GM21737 (cell line): ENCODE data around the gene HASPIN.

ENCODE experiments used
- ATAC-seq: cut with Tn5 transposase; IDR thresholded peaks from one replicate; pipeline ENCODE4 v1.9.1; 2021; ENCODE audit warnings: mild to moderate bottlenecking, moderate library complexity; ENCODE audit not compliant: unreplicated experiment

HASPIN gene

DNA sequence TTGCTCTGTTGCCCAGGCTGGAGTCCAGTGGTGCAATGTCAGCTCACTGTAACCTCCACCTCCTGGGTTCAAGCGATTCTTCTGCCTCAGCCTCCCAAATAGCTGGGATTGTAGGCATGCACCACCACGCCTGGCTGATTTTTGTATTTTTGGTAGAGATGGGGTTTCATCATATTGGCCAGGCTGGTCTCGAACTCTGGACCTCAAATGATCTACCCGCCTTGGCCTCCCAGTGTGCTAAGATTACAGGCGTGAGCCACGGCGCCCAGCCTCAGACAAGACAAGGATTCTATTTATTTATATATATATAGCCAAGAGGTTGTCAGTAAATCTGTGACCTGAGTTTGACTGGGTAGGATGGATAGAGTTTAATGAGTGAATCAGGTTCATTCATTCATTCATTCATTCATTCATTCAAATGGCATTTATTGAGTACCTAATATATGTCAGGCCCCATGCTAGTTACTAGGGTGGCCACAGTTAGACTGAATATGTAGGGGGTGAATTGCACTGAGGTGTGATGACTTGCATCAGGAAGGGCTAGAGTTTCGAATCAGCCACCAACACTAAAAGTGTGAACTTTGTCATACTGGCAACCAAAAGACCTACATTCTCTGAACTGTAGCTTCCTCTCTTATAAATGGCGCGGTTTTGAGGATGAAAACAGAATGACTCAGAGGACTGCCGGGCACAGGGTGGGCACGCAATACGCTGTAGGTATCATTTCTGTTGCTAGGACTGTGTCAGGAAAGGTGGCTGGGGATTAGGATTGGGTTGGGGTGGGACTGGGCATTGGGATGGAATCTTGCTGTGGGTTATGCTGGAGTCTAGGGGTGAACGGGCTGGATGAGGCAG lies 39.4 kb downstream of the HASPIN start:
- ATAC-seq, result no peak

DNA sequence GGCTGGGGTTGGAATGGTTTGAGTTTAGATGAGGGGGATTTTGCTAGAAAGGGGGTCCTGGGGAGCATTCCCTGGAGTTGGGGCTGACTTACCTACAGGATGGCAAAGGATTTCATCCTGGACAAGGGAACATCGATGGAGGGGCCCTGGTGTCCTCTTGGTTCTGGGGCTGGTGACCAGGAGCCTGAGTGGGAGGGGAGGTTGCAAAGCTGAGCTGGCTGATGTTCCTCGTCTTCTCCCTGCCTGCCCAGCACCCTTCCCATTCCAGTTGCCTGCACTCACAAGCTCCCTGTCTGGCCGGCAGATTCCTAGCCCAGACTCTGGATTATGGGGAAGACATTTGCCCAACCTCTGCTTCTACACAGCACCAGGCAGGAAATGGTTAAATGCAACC lies 40.1 kb downstream of the HASPIN start:
- no peak for ATAC-seq

GRCh38 chr17:3765981-3766380 lies 42.3 kb downstream of the HASPIN start:
- ATAC-seq, result no peak

DNA sequence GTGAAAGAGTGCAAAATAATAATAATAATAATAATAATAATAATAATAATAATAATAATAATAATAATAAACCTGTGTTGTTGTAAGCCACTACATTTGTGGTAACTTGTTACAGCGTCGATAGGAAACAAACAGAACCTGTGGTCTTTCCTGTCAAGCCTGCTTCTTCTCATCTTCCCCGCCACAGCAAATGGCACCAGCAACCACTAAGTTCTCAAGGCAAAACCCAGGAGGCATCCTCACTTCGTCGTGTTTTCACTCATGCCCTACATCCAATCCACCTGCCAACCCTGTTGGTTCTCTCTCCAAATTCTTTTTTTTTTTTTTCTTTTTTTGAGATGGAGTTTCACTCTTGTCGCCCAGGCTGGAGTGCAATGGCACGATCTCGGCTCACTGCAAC lies 43.1 kb downstream of the HASPIN start:
- ATAC-seq, result no peak

- ATAC-seq, result no peak
Observed at GRCh38 chr17:3768341-3768740, 44.6 kb downstream of the HASPIN start.

- ATAC-seq, result no peak
Observed at GRCh38 chr17:3768769-3769168, 45.1 kb downstream of the HASPIN start.

DNA sequence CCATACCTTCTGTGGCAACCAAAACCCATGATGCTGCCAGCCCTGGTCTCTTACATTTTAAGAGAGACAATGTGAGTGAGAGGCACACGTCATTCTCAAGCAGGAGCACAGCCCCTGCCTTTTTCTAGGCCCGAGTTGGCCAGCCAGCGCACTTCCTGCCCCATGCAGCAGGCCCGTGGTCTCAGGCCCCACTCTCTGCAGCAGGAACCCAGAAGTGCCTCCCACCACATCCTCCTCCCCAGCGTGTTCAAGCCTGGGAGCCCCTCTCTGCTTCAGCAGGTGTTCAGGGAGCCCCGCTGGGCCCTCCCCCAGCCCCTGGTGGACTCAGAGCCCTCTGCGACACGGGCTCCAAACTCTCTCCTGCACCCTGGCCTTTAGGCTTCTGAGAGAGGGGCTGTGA lies 46.8 kb downstream of the HASPIN start:
- no peak for ATAC-seq

- no peak for ATAC-seq
Observed at GRCh38 chr17:3771140-3771539, 47.4 kb downstream of the HASPIN start.

GRCh38 chr17:3772764-3773163 lies 49.1 kb downstream of the HASPIN start:
- ATAC-seq, result no peak

DNA sequence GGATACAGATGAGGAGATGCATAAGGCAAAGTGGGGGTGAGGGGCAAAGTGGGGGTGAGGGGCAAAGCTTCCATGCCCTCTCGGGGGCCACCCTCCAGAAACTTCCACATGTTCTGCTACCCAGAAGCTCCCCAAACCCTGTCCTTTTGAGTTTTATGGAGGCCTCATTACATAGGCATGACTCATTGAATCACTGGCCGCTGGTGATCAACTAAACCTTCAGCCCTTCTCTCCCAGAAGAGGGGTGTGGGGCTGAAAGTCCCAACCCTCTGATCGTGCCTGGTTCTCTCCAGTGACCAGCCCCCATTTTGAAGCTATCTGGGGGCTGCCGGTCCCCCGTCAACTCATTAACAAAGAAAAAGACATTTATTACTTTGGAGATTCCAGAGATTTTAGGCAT lies 49.8 kb downstream of the HASPIN start:
- no peak for ATAC-seq

DNA sequence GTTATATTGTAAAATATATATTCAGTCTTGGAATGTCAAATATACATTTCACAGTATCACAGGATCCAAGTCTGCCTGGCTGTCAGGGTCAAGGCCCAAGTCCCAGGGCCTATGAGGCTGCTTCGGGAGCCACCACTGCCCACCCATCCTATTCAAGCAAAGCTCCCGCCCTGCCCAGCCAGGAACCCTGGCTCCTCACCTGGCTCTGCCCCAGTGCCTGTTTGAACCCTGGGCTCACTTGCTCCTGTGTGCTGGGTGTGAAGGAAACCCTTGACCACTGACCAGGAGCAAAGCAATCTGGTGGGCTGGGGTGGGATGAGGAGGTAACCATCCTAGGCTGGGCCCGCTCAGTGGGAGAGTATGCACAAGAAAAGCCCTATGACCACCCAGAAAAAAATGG lies 50.3 kb downstream of the HASPIN start:
- ATAC-seq, result no peak
